C4-2B (cell line): ENCODE results near the gene AR.

ENCODE experiments used
- ZFX ChIP-seq: fragments of 450-650 bp; IDR thresholded peaks from 2 replicates; pipeline ENCODE4 v1.6.1; 2017
- TF ChIP-seq, protein P1 (sequence below): fragments of 450-650 bp; conservative IDR thresholded peaks from 2 replicates; pipeline ENCODE4 v1.5.1; 2017; ENCODE audit warnings: mild to moderate bottlenecking

GRCh38 chrX:67583171-67583570 is 39.4 kb downstream of the AR start:
- TF ChIP-seq, protein P1, sequence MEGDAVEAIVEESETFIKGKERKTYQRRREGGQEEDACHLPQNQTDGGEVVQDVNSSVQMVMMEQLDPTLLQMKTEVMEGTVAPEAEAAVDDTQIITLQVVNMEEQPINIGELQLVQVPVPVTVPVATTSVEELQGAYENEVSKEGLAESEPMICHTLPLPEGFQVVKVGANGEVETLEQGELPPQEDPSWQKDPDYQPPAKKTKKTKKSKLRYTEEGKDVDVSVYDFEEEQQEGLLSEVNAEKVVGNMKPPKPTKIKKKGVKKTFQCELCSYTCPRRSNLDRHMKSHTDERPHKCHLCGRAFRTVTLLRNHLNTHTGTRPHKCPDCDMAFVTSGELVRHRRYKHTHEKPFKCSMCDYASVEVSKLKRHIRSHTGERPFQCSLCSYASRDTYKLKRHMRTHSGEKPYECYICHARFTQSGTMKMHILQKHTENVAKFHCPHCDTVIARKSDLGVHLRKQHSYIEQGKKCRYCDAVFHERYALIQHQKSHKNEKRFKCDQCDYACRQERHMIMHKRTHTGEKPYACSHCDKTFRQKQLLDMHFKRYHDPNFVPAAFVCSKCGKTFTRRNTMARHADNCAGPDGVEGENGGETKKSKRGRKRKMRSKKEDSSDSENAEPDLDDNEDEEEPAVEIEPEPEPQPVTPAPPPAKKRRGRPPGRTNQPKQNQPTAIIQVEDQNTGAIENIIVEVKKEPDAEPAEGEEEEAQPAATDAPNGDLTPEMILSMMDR: no peak
- no peak for TF ChIP-seq ZFX
